Esophagus (tissue), 2 donors: ENCODE measurements around the gene TMEM151A. TPM values are rescaled to one million over a fixed set of nuclear protein-coding genes. Genes with fewer than 3 reads are reported as not detected.

Source experiments
- H3K27ac ChIP-seq, 2 donors: one replicate each; pipeline ENCODE4 v1.5.1; 2013; ENCODE audit warnings: low read depth in 2 of 2, mild to moderate bottlenecking in 2 of 2, inconsistent platforms in 1 of 2, low read length in 1 of 2, moderate library complexity in 1 of 2
- H3K27me3 ChIP-seq, 2 donors: one replicate each; pipeline ENCODE4 v1.6.1; 2013; ENCODE audit warnings: low read length in 2 of 2, control low read depth in 1 of 2, mild to moderate bottlenecking in 1 of 2; ENCODE audit not compliant: insufficient read depth in 2 of 2, control insufficient read depth in 1 of 2
- H3K36me3 ChIP-seq, 2 donors: one replicate each; pipeline ENCODE4 v1.6.1; 2013; ENCODE audit warnings: low read length in 1 of 2; ENCODE audit not compliant: control insufficient read depth in 2 of 2, insufficient read depth in 2 of 2
- H3K4me1 ChIP-seq, 2 donors: one replicate each; pipeline ENCODE4 v1.6.1; 2013; ENCODE audit warnings: low read length in 1 of 2; ENCODE audit not compliant: control insufficient read depth in 2 of 2, insufficient read depth in 2 of 2
- H3K4me3 ChIP-seq, 2 donors: one replicate each; pipeline ENCODE4 v1.5.1; 2013; ENCODE audit warnings: low read length in 2 of 2, mild to moderate bottlenecking in 2 of 2, low read depth in 1 of 2, moderate library complexity in 1 of 2
- H3K9me3 ChIP-seq, 2 donors: one replicate each; pipeline ENCODE4 v1.6.1; 2013; ENCODE audit warnings: mild to moderate bottlenecking in 2 of 2, low read depth in 1 of 2, low read length in 1 of 2, moderate library complexity in 1 of 2; ENCODE audit not compliant: control insufficient read depth in 2 of 2, insufficient read depth in 1 of 2
- WGBS, 2 donors: extraction: QIAGEN DNeasy Blood & Tissue Kit; methylation state at CpG; one replicate each; pipeline ENCODE4 v1.1.7; 2013; 5-methylcytosine and 5-hydroxymethylcytosine counted together
- polyA plus RNA-seq, 2 donors: library from polyadenylated mRNA; stranded (reverse); fragments of 200-250 nt; gene quantifications; one replicate each; pipeline ENCODE4 v1.2.3, GENCODE V29; 2013
- donor health status: healthy with polysubstance abuse.
- donor health status: Bipolar disorder and iron deficiency.

The TMEM151A gene
- polyA plus RNA-seq, 2 donors = 0.01 to 0.04 TPM

- 99% methylated on average over 2 of the region's 2 CpGs for WGBS, 2 donors
- Histone ChIP-seq H3K27me3 (no peaks in the 10 kb centered on the region), H3K36me3 (peaks cover 7 to 32% of the 10 kb centered on the region in 2 donors), H3K4me1 (peaks cover 0 to 5% of the 10 kb centered on the region in 2 donors), H3K27ac (no peak overlapping the region), H3K4me3 (no peak overlapping the region), H3K9me3 (no peaks in the 10 kb centered on the region)
Observed at GRCh38 chr11:66259225-66259624, 32.5 kb upstream of the TMEM151A start.

- WGBS, 2 donors = 90 to 92% methylated on average over 4 of the region's 4 CpGs
- H3K36me3 ChIP-seq = peaks cover 10 to 38% of the 10 kb centered on the region in 2 donors
- peaks cover 0 to 5% of the 10 kb centered on the region in 2 donors for H3K4me1 ChIP-seq
- no peak overlapping the region for H3K27ac ChIP-seq
- H3K9me3 ChIP-seq = no peaks in the 10 kb centered on the region
- no peaks in the 10 kb centered on the region for H3K27me3 ChIP-seq
- H3K4me3 ChIP-seq = no peak overlapping the region
Observed at GRCh38 chr11:66259956-66260355, 31.7 kb upstream of the TMEM151A start.

GRCh38 chr11:66261578-66261977 lies 30.1 kb upstream of the TMEM151A start:
- Histone ChIP-seq H3K27ac (no peak overlapping the region), H3K4me1 (peaks cover 0 to 9% of the 10 kb centered on the region in 2 donors), H3K27me3 (no peaks in the 10 kb centered on the region), H3K36me3 (peaks cover 10 to 41% of the 10 kb centered on the region in 2 donors), H3K4me3 (no peak overlapping the region), H3K9me3 (no peaks in the 10 kb centered on the region)
- 94 to 95% methylated on average over 16 of the region's 16 CpGs for WGBS, 2 donors

- Histone ChIP-seq H3K27me3 (no peaks in the 10 kb centered on the region), H3K36me3 (peaks cover 10 to 42% of the 10 kb centered on the region in 2 donors)
Observed at GRCh38 chr11:66262191-66262590, 29.5 kb upstream of the TMEM151A start.

GRCh38 chr11:66262696-66263095 lies 29.0 kb upstream of the TMEM151A start:
- 92 to 94% methylated on average over 12 of the region's 12 CpGs for WGBS, 2 donors
- Histone ChIP-seq H3K27me3 (no peaks in the 10 kb centered on the region), H3K4me3 (no peak overlapping the region), H3K4me1 (peaks cover 3 to 14% of the 10 kb centered on the region in 2 donors), H3K27ac (no peak overlapping the region), H3K9me3 (no peaks in the 10 kb centered on the region), H3K36me3 (peaks cover 10 to 42% of the 10 kb centered on the region in 2 donors)

More at GRCh38 chr11:66262191-66262590, 29.5 kb upstream of the TMEM151A start:
- peaks cover 3 to 12% of the 10 kb centered on the region in 2 donors for H3K4me1 ChIP-seq
- no peak overlapping the region for H3K27ac ChIP-seq
- 93 to 97% methylated on average over 5 of the region's 5 CpGs for WGBS, 2 donors
- H3K9me3 ChIP-seq = no peaks in the 10 kb centered on the region
- no peak overlapping the region for H3K4me3 ChIP-seq

GRCh38 chr11:66263231-66263630 lies 28.5 kb upstream of the TMEM151A start:
- no peak overlapping the region for H3K27ac ChIP-seq
- H3K27me3 ChIP-seq = no peaks in the 10 kb centered on the region
- H3K9me3 ChIP-seq = no peaks in the 10 kb centered on the region
- 90 to 95% methylated on average over 4 of the region's 4 CpGs for WGBS, 2 donors
- no peak overlapping the region for H3K4me3 ChIP-seq
- H3K36me3 ChIP-seq = peaks cover 10 to 42% of the 10 kb centered on the region in 2 donors
- H3K4me1 ChIP-seq = peaks cover 3 to 14% of the 10 kb centered on the region in 2 donors

GRCh38 chr11:66263785-66264184 lies 27.9 kb upstream of the TMEM151A start:
- Histone ChIP-seq H3K36me3 (peaks cover 10 to 42% of the 10 kb centered on the region in 2 donors), H3K4me3 (no peak overlapping the region), H3K27ac (no peak overlapping the region), H3K27me3 (no peaks in the 10 kb centered on the region), H3K4me1 (peaks cover 3 to 11% of the 10 kb centered on the region in 2 donors), H3K9me3 (no peaks in the 10 kb centered on the region)
- WGBS, 2 donors = 91 to 92% methylated on average over 10 of the region's 10 CpGs

- Histone ChIP-seq H3K4me3 (no peak overlapping the region), H3K36me3 (peaks cover 10 to 42% of the 10 kb centered on the region in 2 donors), H3K27ac (no peak overlapping the region), H3K9me3 (no peaks in the 10 kb centered on the region), H3K4me1 (peaks cover 3 to 11% of the 10 kb centered on the region in 2 donors), H3K27me3 (no peaks in the 10 kb centered on the region)
- 85 to 89% methylated on average over 8 of the region's 8 CpGs for WGBS, 2 donors
Observed at GRCh38 chr11:66264383-66264782, 27.3 kb upstream of the TMEM151A start.

- H3K4me1 ChIP-seq = peaks cover 3 to 11% of the 10 kb centered on the region in 2 donors
Observed at GRCh38 chr11:66264914-66265313, 26.8 kb upstream of the TMEM151A start.

More at GRCh38 chr11:66264914-66265313, 26.8 kb upstream of the TMEM151A start:
- WGBS, 2 donors = 68 to 75% methylated on average over 12 of the region's 12 CpGs
- Histone ChIP-seq H3K4me3 (no peak overlapping the region), H3K27ac (no peak overlapping the region), H3K27me3 (no peaks in the 10 kb centered on the region), H3K9me3 (no peaks in the 10 kb centered on the region), H3K36me3 (peaks cover 10 to 42% of the 10 kb centered on the region in 2 donors)
